ENCODE data around the gene RBM19. TPM values are rescaled to one million over a fixed set of nuclear protein-coding genes. Genes with fewer than 3 reads are reported as not detected.

RBM19 gene
- polyA plus RNA-seq, 2 of the 4 experiments (the other 2 are of a cell fraction) = 16.0 to 18.6 TPM

- no peak for ATAC-seq
Measured at GRCh38 chr12:113909776-113910420, 56.2 kb downstream of the RBM19 start.

GRCh38 chr12:113908584-113909100, 57.5 kb downstream of the RBM19 start:
- no peak for DNase-seq (ENCODE audit: low read depth in 1 of 2, low spot score in 1 of 2)
- FAIRE-seq = no peak
- no peak overlapping the region for H3K4me2 ChIP-seq
- H3K27ac ChIP-seq = no peak overlapping the region
- ChIA-PET CTCF (interaction anchor here (0.6 to 9.0 kb wide), 7 partner anchors 8 to 483 kb away, joined by 3 to 60 read pairs (median 7); no protein-coding TSS in a partner anchor), POLR2A (interaction anchor here (1.2 kb wide), 1 partner anchor 135 kb away, joined by 4 read pairs; no protein-coding TSS in a partner anchor)
- TF ChIP-seq ZFP36 (IDR thresholded peaks at IDR 0.05; ENCODE audit: borderline replicate concordance, partially characterized antibody) (peak; percentile 49), EP300 (IDR thresholded peaks at IDR 0.05) (no peak)
- no peak for ATAC-seq
- no peak overlapping the region for H3K4me3 ChIP-seq
- no peaks in the 10 kb centered on the region for H3K4me1 ChIP-seq
- 89% methylated on average over 6 of the region's 6 CpGs for WGBS (ENCODE audit: missing lambda C conversion rate)
- no peaks in the 10 kb centered on the region for H3K9me3 ChIP-seq

More at GRCh38 chr12:113909776-113910420, 56.2 kb downstream of the RBM19 start:
- CTCF ChIA-PET = interaction anchor here (0.8 to 9.0 kb wide), 7 partner anchors 8 to 485 kb away, joined by 3 to 60 read pairs (median 7); no protein-coding TSS in a partner anchor
- DNase-seq (ENCODE audit: low read depth in 1 of 2, low spot score in 1 of 2) (no peak), FAIRE-seq (no peak)
- Histone ChIP-seq H3K4me3 (no peak overlapping the region), H3K9me3 (no peaks in the 10 kb centered on the region), H3K27ac (no peak overlapping the region), H3K4me1 (no peaks in the 10 kb centered on the region), H3K4me2 (no peak overlapping the region)
- POLR2A ChIA-PET = no interaction called here
- TF ChIP-seq GATA3 (IDR thresholded peaks at IDR 0.05; ENCODE audit: borderline replicate concordance) (no peak), ELK1 (IDR thresholded peaks at IDR 0.05; ENCODE audit: low read depth, low read length) (no peak), ZSCAN20 (CRISPR knock-in tag; IDR thresholded peaks at IDR 0.05) (no peak), CBX2 (IDR thresholded peaks at IDR 0.05; ENCODE audit: borderline replicate concordance, low read depth) (no peak), ATOH8 (CRISPR knock-in tag; IDR thresholded peaks at IDR 0.05; ENCODE audit: low read depth) (no peak), RAD21 (conservative IDR thresholded peaks at IDR 0.05 in 1 of 2, IDR thresholded peaks at IDR 0.05 in 1 of 2) (no peak)
- WGBS (ENCODE audit: missing lambda C conversion rate) = 87% methylated on average over 13 of the region's 13 CpGs

- ChIA-PET POLR2A (no interaction called here), CTCF (interaction anchor here (1.0 to 9.0 kb wide), 5 partner anchors 10 to 482 kb away, joined by 3 to 60 read pairs (median 14); no protein-coding TSS in a partner anchor)
- FAIRE-seq (no peak), ATAC-seq (no peak), DNase-seq (ENCODE audit: low read depth in 1 of 2, low spot score in 1 of 2) (no peak)
- no peaks in the 10 kb centered on the region for H3K4me1 ChIP-seq
- H3K27ac ChIP-seq = no peak overlapping the region
- 85% methylated on average over 11 of the region's 11 CpGs for WGBS (ENCODE audit: missing lambda C conversion rate)
- H3K4me3 ChIP-seq = no peak overlapping the region
- no peaks in the 10 kb centered on the region for H3K9me3 ChIP-seq
- H3K4me2 ChIP-seq = no peak overlapping the region
- TF ChIP-seq RAD21 (conservative IDR thresholded peaks at IDR 0.05 in 1 of 2, IDR thresholded peaks at IDR 0.05 in 1 of 2) = no peak
- no peak for TF ChIP-seq POLR2AphosphoS2 (conservative IDR thresholded peaks at IDR 0.05; ENCODE audit: low read length)
- no peak for TF ChIP-seq NR3C1 (IDR thresholded peaks at IDR 0.05)
- TF ChIP-seq HEYL (CRISPR knock-in tag; IDR thresholded peaks at IDR 0.05) = no peak
- TF ChIP-seq E2F6 (IDR thresholded peaks at IDR 0.05; ENCODE audit: borderline replicate concordance, low read depth) = no peak
- TF ChIP-seq RARB (CRISPR knock-in tag; IDR thresholded peaks at IDR 0.05) = no peak
- no peak for TF ChIP-seq BCL3 (IDR thresholded peaks at IDR 0.05)
- no peak for TF ChIP-seq ZFP36 (IDR thresholded peaks at IDR 0.05; ENCODE audit: borderline replicate concordance, partially characterized antibody)
Measured at GRCh38 chr12:113907446-113908180, 58.5 kb downstream of the RBM19 start.

All from A549 (cell line).